Fibroblast of lung (primary cell): ENCODE measurements around the gene CENPX.

Experiments
- CTCF ChIP-seq, 2 donors: IDR thresholded peaks in 1 of 2; conservative IDR thresholded peaks in 1 of 2; 1 replicate in 1 of 2; 2 replicates in 1 of 2; pipeline ENCODE4 v1.5.1; 2011 to 2012; ENCODE audit warnings: low read length in 2 of 2, control low read depth in 1 of 2, inconsistent platforms in 1 of 2, low read depth in 1 of 2, mild to moderate bottlenecking in 1 of 2
- EZH2 ChIP-seq: IDR thresholded peaks from 2 replicates; pipeline ENCODE4 v1.5.1; 2012; ENCODE audit warnings: low read length, control low read depth, mild to moderate bottlenecking; ENCODE audit errors: missing control alignments

GRCh38 chr17:82015311-82015971 lies 7.2 kb downstream of the CENPX start:
- TF ChIP-seq CTCF (conservative IDR thresholded peaks at IDR 0.05 in 1 of 2, IDR thresholded peaks at IDR 0.05 in 1 of 2; ENCODE audit: low read depth in 1 of 2, low read length in 2 of 2) (no peak), EZH2 (no peak)
